HG03025 (cell line): ENCODE measurements around the gene WDR87.
"Not testable (repeated sequence)": the region's sequence is repeated elsewhere in the genome, so short reads cannot be mapped to it uniquely, and the experiment has no call there.

Experiments used
- ATAC-seq: cut with Tn5 transposase; IDR thresholded peaks from one replicate; pipeline ENCODE4 v1.9.1; 2021; ENCODE audit warnings: mild to moderate bottlenecking, moderate library complexity; ENCODE audit not compliant: unreplicated experiment, low FRiP score

Gene WDR87

GRCh38 chr19:37893845-37894575 is 12.4 kb downstream of the WDR87 start:
- ATAC-seq = no peak

GRCh38 chr19:37886571-37886970 is 19.8 kb downstream of the WDR87 start:
- ATAC-seq = no peak

DNA sequence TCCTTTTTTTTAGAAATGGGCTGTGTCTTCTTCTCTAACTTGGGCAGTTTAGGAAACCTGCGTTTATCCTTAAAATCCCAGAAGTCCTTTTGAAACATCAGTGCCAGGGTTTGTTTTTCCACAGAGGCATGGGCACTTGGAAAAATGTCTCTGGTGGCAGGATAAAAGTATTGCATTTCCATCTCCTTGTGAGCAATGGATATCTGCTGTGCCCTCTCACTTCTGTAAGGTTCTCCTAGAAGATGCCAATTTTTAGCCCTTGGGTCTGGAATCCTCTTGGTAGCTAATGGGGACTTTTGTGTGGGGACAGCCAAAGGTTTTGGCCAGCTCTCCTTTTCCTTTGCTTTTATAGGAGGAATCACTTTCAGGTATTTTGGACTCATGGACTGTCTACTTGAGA is 21.0 kb downstream of the WDR87 start:
- ATAC-seq = no peak

DNA sequence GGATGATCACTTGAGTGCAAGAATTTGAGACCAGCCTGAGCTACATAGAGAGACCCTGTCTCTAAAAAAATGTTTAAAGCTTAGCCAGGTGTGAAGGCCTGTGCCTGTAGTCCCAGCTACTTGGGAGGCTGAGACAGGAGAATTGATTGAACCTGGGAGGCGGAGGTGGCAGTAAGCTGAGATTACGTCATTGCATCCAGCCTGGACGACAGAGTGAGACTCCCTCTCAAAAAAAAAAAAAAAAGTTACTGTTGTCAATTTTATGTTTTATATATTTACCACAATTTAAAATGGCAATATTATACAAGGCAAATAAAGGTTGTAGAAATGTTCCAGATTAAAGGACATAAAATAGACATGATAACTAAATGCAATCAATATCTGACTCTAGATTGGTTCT is 29.2 kb downstream of the WDR87 start:
- no peak for ATAC-seq

GRCh38 chr19:37876032-37876431 is 30.4 kb downstream of the WDR87 start:
- no peak for ATAC-seq

GRCh38 chr19:37874784-37875183 is 31.6 kb downstream of the WDR87 start:
- ATAC-seq = no peak

DNA sequence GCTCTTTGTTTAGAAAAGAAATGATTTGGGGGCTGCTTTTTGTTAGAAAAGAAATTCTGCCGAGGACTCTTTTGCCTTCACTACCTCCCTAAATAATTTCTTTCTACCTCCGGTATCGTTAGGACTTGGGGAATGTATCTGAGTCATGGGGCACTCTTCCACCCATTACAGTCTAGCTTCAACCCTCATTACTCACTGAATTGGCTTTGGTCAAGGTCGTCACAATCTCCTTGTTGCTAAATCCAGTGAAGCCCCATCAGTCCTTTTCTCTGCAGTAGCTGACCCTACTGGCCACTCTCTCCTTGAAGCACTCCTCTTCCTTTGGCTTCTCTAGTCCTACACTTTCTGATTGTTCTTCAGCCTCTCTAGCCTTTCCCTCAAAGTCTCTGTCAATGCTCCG is 34.0 kb downstream of the WDR87 start:
- no peak for ATAC-seq

GRCh38 chr19:37869766-37870340 is 36.5 kb downstream of the WDR87 start:
- ATAC-seq = no peak

GRCh38 chr19:37867831-37868230 is 38.6 kb downstream of the WDR87 start:
- ATAC-seq = no peak

- not testable (repeated sequence) for ATAC-seq
Observed at GRCh38 chr19:37865930-37866329, 40.5 kb downstream of the WDR87 start.

GRCh38 chr19:37864501-37864900 is 41.9 kb downstream of the WDR87 start:
- ATAC-seq = no peak

DNA sequence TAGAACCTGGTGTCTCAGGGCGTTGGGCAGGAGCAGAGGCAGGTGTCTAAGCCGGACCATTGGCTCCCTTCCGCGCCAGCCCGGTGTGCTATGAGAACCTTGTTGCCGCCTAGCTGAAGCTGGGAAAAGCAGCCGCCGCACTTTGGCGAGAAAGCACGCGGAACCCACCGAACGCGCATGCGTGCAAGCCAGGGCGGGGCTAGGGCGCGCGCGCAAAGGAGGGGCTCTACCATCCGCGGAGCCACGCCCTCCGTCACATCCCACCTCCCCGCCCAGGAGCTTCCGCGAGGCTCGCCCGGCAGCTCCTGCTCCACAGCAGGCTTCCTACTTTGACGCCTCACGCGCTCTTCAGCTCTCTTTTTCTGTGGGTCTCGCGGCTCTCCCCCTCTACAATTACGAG is 51.3 kb downstream of the WDR87 start:
- ATAC-seq = no peak

DNA sequence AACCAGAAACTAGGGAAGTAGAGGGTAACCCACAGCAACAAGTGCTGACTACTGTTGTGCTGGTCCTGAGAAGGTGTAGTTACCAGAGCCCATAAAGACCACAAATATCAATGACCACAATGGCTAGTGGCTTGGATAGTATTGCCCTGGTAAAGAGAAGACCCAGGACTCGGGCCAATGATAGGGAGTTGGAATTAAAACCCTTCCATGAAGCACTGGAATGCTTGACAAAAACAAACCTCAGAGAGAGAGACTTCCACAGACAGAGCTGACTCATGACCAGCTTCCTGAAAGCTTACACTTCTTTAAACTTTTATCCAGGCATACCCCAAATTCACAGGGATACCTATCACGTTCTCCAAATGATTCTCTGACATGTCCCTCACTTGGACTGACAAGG is 60.5 kb downstream of the WDR87 start:
- no peak for ATAC-seq
